IPS-18a (cell line): Measurements from ENCODE around the gene DCAF8L1.
"Not testable (repeated sequence)": the region's sequence is repeated elsewhere in the genome, so short reads cannot be mapped to it uniquely, and the experiment has no call there.

ENCODE experiments used
- H3K27ac ChIP-seq: one replicate; pipeline ENCODE4 v1.5.1; 2013; ENCODE audit warnings: low read length
- H3K27me3 ChIP-seq: one replicate; pipeline ENCODE4 v1.6.1; 2013; ENCODE audit warnings: mild to moderate bottlenecking, low read length; ENCODE audit not compliant: control insufficient read depth, insufficient read depth
- H3K36me3 ChIP-seq: one replicate; pipeline ENCODE4 v1.6.1; 2013; ENCODE audit warnings: low read depth, low read length; ENCODE audit not compliant: control insufficient read depth
- H3K4me1 ChIP-seq: one replicate; pipeline ENCODE4 v1.6.1; 2013; ENCODE audit warnings: low read depth, low read length; ENCODE audit not compliant: control insufficient read depth
- H3K4me3 ChIP-seq: one replicate; pipeline ENCODE4 v1.5.1; 2013; ENCODE audit warnings: low read length
- H3K9ac ChIP-seq: one replicate; pipeline ENCODE4 v1.6.1; 2013; ENCODE audit warnings: mild to moderate bottlenecking, low read length, moderate library complexity
- H3K9me3 ChIP-seq: one replicate; pipeline ENCODE4 v1.6.1; 2013; ENCODE audit warnings: low read depth, low read length; ENCODE audit not compliant: control insufficient read depth

Gene DCAF8L1

DNA sequence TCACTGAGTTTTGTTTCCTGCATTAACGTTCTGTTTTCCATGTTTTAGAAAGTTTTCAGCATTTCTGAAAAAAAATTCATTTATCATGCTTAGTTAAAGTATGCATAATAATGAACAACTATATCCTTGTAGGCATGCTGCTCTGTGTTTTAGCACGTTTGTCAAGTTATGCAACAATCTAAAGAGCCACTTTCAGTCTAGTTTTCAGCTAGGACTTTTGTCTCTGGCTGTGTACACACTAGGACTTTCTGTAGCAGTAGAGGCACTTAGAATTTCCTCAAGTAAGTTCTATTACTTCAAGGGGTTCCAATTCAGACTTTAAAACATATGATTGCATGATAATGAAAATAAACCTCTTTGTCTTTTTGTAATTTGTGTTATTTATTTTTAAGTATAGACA lies 12.4 kb downstream of the DCAF8L1 start:
- no peak overlapping the region for H3K9ac ChIP-seq

DNA sequence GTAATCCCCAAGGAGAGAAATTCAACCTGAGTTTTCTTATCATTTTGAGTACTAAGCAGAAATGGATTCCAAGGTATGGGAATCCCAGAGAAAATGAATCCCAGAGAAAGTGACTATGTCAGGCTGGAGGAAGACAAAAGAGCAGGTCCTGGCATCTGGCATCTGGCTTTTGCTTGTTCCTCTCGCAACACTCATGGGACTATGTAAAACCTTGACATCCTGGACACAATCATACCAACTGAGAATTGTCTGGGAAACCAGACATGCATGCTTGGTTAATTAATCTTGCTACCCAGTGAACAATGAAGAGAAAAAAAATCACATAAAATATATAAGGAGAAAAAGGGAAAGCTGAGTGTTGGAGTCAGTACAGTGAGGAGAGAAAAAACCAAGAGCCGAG lies 12.9 kb downstream of the DCAF8L1 start:
- Histone ChIP-seq H3K27ac (no peak overlapping the region), H3K4me3 (no peak overlapping the region), H3K27me3 (no peaks in the 10 kb centered on the region), H3K9ac (no peak overlapping the region), H3K9me3 (peaks cover 9% of the 10 kb centered on the region), H3K4me1 (no peaks in the 10 kb centered on the region), H3K36me3 (no peaks in the 10 kb centered on the region)

More for the DNA sequence above, 12.4 kb downstream of the DCAF8L1 start:
- H3K4me1 ChIP-seq: no peaks in the 10 kb centered on the region
- H3K4me3 ChIP-seq: no peak overlapping the region
- H3K27ac ChIP-seq: no peak overlapping the region
- no peaks in the 10 kb centered on the region for H3K36me3 ChIP-seq
- peaks cover 9% of the 10 kb centered on the region for H3K9me3 ChIP-seq
- H3K27me3 ChIP-seq: no peaks in the 10 kb centered on the region

DNA sequence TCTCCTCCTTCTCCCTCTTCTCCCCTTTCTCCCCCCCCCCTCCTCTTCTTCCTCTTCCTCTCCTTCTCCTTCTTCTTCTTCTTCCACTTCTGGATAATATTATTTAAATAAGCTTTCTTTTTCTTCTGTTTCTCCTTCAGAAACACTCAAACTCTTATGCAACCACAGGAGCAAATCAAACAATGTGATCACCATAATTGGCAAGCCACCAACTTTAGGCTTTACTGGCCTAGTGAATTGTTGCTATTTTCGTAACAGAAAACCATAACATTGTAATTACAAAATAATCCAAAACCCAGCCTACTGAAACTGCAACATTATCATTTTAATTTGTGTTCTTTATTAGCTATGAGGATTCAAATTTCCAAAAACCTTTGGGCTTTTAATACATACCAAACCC lies 14.3 kb downstream of the DCAF8L1 start:
- no peak overlapping the region for H3K27ac ChIP-seq
- H3K36me3 ChIP-seq: no peaks in the 10 kb centered on the region
- H3K9ac ChIP-seq: no peak overlapping the region
- H3K4me1 ChIP-seq: no peaks in the 10 kb centered on the region
- no peak overlapping the region for H3K4me3 ChIP-seq
- H3K9me3 ChIP-seq: peaks cover 17% of the 10 kb centered on the region
- H3K27me3 ChIP-seq: no peaks in the 10 kb centered on the region

DNA sequence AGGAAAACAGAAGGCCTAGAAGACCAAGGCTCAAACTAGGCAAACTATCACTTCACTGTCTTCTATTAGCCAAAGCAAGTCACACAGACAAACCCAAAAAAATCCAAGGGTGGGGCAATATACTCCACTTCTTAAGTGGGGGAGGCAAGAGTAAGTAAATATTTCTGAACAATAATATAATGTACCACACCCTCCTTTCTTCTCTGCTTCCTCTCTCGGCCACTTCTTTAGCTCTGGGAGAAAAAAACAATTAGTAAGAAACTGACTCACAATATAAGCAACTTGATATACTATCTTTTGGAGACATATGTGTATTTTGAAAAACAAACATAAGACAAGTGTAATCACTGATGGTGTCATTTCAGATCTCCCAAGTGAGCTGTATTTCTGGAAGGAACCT lies 14.8 kb downstream of the DCAF8L1 start:
- Histone ChIP-seq H3K9ac (no peak overlapping the region), H3K4me1 (no peaks in the 10 kb centered on the region), H3K27ac (no peak overlapping the region), H3K9me3 (peaks cover 15% of the 10 kb centered on the region), H3K36me3 (no peaks in the 10 kb centered on the region), H3K27me3 (no peaks in the 10 kb centered on the region), H3K4me3 (no peak overlapping the region)

DNA sequence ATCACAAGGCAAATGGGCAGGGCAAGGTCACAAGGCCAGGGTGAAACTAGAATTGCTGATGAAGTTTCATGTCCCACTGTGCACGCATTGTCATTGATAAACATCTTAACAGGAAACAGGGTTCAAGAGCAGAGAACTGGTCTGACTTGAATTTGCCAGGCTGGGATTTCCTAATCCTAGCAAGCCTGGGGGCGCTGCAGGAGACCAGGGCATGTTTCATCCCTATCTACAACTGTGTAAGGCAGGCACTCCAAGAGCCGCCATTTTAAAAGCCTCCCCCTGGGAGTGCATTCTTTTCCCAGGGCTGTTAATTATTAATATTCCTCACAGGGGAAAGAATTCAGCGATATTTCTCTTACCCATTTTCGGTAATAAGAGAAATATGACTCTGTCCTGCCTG lies 15.9 kb downstream of the DCAF8L1 start:
- not testable (repeated sequence) for H3K36me3 ChIP-seq, H3K4me3 ChIP-seq, H3K27me3 ChIP-seq, H3K9ac ChIP-seq, H3K27ac ChIP-seq, H3K4me1 ChIP-seq
- H3K9me3 ChIP-seq: peaks cover 22% of the 10 kb centered on the region

DNA sequence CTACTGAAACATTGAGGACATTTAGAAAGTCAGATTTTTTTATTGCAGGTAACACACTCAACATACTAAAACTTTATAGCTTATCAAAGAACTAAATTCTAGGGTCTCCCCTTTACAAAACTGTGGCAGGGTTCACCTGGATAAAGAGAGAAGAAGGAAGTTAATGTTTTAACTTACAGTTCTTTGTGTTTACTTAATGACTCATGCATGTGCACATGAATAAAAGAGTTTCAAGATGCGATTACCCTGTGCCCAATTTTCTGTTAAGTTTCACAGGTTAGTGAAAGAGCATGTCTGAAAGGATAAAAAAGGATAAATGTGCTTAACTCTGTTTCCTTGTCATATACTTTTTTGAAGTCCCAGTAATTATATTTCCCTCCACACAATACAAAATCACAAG lies 16.8 kb downstream of the DCAF8L1 start:
- Histone ChIP-seq H3K27ac (no peak overlapping the region), H3K27me3 (no peaks in the 10 kb centered on the region)

DNA sequence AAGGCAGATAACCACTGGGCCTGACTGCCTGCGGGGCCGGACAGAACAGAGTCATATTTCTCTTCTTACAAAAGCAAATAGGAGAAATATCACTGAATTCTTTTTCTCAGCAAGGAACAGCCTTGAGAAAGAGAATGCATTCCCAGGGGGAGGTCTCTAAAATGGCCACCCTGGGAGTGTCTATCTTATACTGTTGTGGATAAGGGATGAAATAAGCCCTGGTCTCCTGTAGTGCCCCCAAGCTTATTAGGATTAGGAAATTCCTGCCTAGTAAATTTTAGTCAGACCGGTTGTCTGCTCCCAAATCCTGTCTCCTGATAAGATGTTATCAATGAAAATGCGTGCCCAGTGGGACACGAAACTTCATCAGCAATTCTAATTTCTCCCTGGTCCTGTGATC lies 20.8 kb downstream of the DCAF8L1 start:
- not testable (repeated sequence) for H3K36me3 ChIP-seq, H3K4me1 ChIP-seq, H3K27ac ChIP-seq, H3K9ac ChIP-seq, H3K4me3 ChIP-seq, H3K27me3 ChIP-seq
- peaks cover 20% of the 10 kb centered on the region for H3K9me3 ChIP-seq

More for the DNA sequence above, 16.8 kb downstream of the DCAF8L1 start:
- H3K36me3 ChIP-seq: no peaks in the 10 kb centered on the region
- no peak overlapping the region for H3K4me3 ChIP-seq
- H3K9ac ChIP-seq: no peak overlapping the region
- peaks cover 24% of the 10 kb centered on the region for H3K9me3 ChIP-seq
- no peaks in the 10 kb centered on the region for H3K4me1 ChIP-seq

DNA sequence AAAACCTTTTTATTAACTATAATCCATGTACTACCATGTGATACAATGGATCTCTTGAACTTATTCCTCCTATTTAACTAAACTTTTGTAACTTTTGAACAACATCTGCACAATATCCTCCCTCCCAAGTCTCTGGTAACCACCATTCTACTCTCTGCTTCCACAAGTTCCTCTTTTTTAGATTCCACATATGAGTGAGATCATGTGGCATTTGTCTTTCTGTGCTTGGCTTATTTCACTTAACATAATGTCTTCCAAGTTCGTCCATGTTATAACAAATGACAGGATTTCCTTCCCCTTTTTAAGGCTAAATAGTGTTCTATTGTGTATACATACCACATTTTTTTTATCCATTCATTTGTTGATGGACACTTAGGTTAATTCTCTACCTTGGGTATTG lies 28.1 kb downstream of the DCAF8L1 start:
- Histone ChIP-seq H3K9me3 (peaks cover 4% of the 10 kb centered on the region), H3K9ac (no peak overlapping the region), H3K27ac (no peak overlapping the region), H3K27me3 (no peaks in the 10 kb centered on the region), H3K4me1 (no peaks in the 10 kb centered on the region), H3K4me3 (no peak overlapping the region), H3K36me3 (no peaks in the 10 kb centered on the region)

DNA sequence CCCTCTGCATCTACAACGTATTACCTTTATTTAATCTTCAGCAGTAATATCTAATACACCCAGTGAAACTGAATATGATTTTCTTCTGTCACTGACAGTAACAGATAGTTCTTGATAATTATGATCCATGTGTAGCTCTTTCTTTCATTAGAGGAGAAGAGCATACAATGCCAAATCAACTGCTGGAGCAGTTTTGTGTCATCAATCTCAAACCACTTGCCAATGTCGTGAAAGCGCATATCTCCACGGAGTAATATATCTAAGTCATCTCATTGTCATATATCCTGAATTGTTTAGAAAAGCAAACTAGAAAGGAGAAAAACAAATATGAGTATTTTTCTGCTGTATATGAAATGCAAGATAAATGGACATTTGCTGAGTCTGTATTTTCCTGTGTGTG lies 47.9 kb downstream of the DCAF8L1 start:
- Histone ChIP-seq H3K27me3 (no peaks in the 10 kb centered on the region), H3K27ac (no peak overlapping the region), H3K9me3 (peaks cover 9% of the 10 kb centered on the region), H3K36me3 (no peaks in the 10 kb centered on the region), H3K4me3 (no peak overlapping the region), H3K9ac (no peak overlapping the region), H3K4me1 (no peaks in the 10 kb centered on the region)
